GM18907 (cell line): ENCODE data around the gene TMEM130.
"Not testable (repeated sequence)": the region's sequence is repeated elsewhere in the genome, so short reads cannot be mapped to it uniquely, and the experiment has no call there.

ENCODE experiments used
- ATAC-seq: cut with Tn5 transposase; IDR thresholded peaks from one replicate; pipeline ENCODE4 v1.9.1; 2021; ENCODE audit warnings: mild to moderate bottlenecking, moderate library complexity; ENCODE audit not compliant: unreplicated experiment

TMEM130 gene

DNA sequence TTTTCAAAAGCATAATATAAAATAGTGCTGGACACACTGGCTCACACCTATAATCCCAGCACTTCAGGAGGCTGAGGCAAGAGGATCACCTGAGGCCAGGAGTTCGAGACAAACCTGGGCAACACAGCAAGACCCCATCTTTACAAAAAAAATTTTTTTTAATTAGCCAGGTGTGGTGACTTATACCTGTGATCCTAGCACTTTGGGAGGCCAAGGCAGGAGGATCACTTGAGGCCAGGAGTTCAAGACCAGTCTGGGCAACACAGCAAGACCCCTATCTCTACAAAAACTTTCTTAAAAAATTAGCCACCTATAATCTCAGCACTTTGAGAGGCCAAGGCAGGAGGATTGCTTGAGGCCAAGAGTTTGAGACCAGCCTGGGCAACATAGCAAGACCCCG is 27.3 kb downstream of the TMEM130 start:
- ATAC-seq = not testable (repeated sequence)

DNA sequence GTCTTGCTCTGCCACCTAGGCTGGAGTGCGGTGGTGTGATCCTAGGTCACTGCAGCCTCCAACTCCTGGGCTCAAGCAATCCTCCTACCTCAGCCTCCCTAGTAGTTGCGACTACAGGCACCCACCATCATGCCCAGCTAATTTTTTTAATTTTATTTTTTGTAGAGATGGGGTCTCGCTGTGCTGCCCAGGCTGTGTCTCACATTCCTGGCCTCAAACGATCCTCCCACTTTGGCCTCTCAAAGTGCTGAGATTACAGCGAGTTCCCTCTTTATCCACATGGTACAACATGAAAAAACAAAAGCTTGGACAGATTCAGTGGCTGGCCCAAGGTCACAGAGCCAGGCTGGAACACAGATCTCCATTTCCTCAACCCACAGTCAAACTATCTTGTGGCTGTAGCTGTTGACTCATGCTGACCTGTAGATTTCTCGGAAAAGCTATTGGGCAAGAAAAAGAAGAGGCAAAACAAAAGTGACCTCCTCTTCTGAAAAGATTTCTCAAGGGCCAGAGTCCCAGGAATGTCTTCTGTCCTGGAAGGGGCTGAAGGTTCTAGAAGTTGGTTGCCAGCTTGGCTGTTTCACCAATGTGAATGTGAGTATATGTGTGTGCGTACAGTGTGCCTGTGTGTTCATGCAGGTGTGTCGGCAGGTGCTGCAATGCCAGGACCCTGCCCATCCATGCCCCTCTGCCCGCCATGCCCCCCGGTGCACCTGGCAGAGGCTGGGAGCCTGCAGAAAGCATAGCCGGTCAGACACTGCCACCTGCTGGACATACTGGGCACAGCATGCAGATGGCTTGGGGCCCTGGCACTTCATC is 28.4 kb downstream of the TMEM130 start:
- no peak for ATAC-seq

DNA sequence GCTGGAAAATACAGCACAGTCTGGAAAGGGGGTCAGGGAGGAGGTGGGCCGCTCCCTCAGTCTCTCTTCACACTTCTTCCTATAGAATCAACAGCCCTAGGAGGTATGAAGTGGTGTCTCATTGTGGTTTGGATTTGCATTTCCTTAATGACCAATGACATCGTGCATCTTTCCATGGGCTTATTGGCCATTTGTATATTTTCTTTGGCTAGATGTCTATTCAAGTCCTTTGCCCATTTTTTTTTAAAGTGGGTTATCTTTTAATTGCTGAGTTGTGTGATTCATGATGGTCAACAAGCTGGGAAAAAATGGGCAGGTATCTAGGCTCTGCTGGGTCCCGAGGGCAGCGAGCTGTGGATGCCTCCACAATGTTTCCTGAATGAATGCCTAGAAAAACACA is 29.1 kb downstream of the TMEM130 start:
- ATAC-seq = no peak

DNA sequence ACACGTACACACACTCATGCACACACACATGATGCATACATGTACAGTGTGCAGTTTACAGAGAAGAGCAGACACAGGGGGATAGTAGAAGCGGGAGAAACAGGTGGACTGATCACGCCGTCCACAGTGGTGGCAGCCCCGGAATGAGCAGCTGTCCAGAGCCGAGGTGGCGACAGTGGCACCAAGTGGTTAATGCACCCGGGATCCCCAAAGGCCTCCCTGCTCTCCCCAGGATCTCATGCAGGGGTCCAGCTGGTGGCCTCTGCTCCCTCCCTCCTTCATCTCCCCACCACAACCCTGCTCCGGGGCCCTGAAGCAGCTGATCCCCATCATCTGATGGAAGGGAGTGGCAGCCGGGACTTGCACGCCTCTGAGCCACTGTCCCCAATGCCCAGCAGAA is 29.7 kb downstream of the TMEM130 start:
- no peak for ATAC-seq

DNA sequence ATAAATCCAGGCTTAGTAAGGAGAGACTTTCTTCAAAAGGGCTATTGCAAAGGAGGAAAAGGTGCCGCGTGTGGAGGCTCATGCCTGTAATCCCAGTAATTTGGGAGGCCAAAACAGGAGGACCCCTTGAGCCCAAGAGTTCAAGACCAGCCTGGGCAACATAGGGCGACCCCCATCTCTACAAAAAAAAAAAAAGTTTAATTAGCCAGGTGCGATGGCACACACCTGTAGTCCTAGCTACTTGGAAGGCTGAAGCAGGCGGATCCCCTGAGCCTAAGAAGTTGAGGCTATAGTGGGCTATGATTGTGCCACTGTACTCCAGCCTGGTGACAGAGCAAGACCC is 32.2 kb downstream of the TMEM130 start:
- ATAC-seq = no peak

DNA sequence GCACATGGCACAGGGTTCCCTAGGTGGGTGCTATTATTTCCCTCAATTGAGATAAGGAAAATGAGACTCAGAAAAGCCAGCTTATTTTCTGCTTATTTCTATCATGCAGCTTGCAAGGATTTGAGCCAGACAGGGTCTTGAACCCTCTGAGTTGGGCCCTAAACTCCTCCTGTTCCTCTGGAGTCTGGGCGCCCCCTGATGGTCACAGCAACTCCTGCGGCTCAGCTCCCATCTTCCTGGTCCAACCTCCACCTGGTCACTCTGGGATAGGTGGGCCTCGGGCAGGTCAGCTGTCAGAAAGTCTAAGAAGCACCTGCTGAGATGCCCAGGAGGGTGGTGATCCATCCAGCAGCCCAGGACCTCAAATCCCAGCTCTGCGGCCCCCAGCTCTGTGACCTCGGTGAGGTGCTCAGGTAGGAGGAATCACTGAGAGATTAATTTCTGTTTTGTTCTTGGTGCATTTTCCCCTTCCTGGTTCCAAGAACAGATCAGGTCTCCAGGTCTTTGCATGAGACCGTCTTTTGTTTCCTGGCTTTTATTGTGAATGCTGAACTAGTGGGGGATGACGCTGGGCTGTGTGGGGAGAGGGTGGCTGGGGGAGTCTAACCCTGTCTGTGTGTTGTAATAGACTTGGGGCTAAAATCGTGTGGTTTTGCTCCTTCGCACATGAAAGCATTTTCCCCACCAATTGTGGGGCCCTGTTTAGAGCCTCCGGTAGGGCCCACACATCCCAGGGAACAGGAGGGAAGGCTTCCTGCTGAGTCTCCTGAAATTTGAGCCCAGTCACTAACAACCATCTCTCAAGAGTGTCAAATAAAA is 32.8 kb downstream of the TMEM130 start:
- no peak for ATAC-seq

DNA sequence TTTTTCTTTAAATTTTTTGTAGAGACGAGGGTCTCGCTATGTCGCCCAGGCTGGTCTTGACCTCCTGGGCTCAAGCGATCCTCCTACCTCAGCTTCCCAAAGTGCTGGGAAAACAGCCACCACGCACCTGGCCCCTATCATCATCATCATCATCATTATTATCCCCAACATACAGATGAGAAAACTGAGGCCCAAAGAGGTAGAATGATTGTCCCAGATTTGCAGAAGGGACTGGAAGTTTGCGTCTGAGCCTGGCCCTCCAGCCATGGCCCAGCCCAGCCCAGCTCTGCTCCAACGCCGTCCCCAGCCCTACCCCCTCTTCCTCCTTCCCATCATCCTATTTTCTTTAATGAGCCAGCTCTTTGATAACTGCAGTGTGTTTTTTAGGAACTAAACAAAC is 34.9 kb downstream of the TMEM130 start:
- no peak for ATAC-seq

DNA sequence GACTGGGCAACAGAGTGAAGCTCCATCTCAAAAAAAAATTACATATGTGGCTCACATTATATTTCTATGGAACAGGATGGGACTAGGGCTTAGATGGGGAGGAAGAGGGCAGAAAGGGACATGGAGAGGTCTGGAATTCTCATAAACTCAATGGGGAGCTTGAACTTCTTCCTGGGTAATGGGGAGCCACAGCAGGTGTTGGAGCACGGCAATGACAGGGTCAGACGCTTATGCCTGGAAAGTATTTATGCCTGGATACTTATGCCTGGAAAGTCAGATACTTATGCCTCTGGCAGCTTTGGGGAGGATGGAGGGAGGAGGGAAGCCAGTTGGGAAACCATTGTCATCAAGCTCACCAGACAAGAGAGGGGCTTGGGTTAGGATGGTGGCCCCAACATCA is 36.8 kb downstream of the TMEM130 start:
- no peak for ATAC-seq

DNA sequence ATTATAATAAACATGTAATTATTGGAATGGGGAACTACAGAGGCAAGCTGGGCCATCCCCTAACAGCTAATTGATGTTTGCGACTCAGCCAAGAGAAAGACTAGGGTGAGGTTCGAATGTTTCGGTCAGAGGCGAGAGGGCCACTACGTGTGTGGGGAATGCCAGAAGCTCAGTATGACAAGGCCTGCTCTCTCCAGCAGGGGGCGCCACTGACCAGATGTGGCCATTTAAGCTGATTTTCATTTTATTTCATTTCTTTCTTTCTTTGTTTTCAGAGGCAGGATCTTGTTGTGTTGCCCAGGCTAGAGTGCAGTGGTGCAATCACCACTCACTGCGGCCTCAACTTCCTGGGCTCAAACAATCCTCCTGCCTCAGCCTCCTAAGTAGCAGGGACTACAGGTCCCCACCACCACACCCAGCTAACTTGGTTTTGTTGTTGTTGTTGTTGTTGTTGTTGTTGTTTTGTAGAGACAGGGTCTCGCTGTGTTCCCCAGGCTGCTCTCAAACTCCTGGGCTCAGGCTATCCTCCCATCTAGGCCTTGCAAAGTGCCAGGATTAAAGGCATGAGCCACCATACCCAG is 38.1 kb downstream of the TMEM130 start:
- ATAC-seq = no peak

DNA sequence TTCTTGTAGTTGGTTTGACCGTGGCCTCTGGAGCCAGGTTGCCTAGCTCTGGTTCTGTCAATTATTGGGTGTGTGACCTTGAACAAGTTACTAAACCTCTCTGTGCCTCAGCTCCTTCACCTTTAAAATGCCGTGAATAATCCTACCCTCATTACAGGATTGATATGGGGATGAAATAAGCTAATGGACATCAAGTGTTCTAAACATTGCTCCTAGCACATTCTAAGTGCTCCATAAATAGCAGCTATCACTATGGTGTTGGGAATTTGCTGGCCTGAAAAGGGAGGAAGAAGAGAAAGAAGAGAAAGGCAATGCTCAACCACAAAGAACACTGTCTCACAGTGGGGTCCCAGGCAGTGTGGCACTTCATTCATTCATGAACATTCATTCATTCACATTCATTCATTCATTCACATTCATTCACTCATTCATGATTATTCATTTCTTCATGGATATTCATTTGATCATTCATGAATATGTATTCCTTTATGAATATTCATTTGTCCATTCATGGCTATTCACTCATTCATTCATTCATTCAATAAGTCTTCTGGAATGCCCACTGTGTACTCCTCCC is 38.8 kb downstream of the TMEM130 start:
- no peak for ATAC-seq

DNA sequence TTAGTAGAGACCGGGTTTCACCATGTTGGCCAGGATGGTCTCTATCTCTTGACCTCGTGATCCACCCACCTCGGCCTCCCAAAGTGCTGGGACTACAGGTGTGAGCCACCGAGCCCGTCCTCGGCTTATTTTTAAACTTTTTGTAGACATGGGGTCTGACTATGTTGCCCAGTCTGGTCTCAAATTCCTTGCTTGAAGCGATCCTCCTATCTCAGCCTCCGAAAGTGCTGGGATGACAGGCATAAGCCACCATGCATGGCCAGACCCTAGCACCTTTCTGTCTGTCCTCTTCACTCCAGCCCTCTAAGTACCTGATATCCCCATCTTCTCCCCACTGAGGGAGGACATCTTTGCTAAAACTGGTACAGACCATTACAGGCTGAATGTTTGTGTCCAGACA is 41.4 kb downstream of the TMEM130 start:
- ATAC-seq = no peak

DNA sequence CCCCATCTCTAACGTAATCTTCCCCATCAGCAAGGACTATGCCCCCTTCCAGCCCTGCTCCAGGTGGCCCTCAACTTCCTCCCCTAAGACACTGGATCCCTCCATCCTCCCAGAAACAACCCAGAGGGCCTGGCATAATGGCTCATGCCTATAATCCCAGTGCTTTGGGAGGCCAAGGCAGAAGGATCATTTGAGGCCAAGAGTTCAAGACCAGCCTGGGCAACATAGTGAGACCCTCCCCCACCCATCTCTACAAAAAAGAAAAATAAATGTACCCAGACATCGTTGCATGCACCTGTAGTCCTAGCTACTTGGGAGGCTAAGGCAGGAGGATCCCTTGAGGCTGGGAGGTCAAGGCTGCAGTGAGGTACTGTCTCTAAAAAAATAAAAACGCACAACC is 42.6 kb downstream of the TMEM130 start:
- no peak for ATAC-seq

DNA sequence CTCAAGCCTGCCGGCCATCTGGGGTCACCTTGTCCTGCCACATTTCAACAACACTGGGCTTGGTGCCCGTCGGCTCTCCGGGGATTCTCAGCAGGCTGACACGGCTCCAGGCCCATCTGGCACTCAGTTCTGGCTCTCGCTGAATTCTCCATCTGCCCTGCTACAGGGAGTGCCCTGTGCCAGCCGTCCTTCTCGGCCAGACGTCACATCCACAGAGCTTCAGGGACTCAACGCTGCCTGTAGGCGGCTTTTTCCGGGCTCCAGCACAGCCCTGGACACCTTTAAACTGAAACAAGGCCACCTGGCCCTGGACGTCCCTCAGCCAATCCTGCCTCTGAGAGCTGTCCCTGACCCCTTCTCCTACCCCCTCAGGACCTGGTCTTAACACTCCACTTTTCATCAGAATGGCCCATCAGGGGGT is 43.0 kb downstream of the TMEM130 start:
- no peak for ATAC-seq

DNA sequence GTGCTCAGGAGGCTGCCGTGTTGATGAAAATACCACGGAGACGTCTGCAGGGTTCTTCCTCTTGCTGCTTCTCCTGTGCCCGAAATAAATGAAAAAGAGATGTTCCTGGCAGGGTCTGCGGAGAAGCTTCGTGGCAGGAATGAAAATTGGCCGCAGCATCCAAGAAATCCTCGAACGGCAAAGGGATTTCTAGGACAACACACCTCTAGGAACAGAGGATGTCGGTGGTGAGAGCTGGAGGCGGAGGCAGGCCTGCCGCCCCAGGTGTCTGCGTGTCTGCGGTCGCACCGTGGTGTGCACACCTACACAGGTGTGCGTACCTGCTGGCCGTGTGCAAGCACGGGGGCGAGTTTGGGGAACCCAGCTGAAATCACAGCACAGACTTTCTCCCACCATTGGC is 43.4 kb downstream of the TMEM130 start:
- ATAC-seq = no peak

DNA sequence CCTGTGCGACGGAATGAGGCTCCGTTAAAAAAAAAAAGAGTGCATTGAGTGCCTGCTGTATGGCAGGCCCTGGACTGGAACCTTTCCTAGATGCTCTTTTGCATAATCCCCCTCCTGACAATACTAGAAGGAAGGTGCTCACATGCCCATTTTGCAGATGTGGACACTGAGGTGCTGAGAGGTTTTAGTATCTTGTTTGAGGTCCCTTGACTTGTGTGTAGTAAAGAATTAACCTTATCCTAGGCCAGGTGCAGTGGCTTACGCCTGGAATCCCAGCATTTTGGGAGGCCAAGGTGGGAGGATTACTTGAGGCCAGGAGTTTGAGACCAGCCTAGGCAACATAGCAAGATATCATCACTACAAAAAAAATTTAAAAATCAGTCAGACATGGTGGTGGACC is 46.6 kb downstream of the TMEM130 start:
- ATAC-seq = no peak

DNA sequence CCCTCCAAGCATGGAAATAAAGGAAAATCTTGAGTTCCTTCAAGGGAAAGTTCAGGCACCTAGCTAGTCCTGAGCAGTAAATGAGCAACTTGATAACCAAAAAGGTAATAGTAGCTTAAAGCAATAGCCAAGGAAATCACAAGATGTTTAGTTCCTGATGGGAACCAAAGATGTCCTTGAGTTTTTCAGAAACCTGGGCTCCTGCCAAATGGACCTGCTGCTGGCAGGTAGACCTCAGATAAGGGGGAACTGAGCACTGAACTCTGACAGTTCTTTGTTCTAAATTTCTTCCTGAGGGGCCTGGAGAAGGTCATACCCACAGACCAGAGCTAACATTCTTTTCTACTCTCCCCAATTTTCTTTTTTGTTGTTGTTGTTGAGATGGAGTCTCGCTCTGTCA is 48.5 kb downstream of the TMEM130 start:
- ATAC-seq = no peak

DNA sequence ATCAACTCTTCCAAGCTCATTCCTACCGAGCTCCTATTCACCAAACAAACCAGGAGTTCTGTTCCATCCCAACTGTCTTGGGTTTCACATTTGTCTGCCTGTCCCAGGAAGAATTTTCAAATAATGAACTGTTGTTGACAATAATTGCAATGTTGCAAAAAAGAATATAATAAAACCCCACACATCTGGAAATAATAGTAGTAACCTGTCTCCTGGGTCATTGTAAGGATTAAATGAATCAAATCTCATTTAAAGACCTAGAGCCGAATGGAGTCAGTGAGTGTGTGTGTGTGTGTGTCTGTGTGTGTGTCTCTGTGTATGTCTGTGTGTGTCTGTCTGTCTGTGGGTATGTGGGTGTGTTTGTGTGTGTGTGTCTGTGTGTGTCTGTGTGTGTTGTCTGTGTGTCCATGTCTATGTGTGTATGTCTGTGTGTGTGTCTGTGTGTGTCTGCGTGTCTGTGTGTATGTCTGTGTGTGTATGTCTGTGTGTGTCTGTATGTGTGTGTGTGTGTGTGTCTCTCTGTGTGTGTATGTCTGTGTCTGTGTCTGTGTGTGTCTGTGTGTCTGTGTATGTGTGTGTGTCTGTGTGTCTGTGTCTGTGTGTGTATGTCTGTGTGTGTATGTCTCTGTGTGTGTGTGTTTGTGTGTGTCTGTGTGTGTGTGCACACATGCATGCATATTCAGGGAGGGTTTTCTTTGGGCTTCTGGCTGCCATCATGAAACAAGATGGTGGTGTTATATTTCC is 52.7 kb downstream of the TMEM130 start:
- ATAC-seq = no peak

DNA sequence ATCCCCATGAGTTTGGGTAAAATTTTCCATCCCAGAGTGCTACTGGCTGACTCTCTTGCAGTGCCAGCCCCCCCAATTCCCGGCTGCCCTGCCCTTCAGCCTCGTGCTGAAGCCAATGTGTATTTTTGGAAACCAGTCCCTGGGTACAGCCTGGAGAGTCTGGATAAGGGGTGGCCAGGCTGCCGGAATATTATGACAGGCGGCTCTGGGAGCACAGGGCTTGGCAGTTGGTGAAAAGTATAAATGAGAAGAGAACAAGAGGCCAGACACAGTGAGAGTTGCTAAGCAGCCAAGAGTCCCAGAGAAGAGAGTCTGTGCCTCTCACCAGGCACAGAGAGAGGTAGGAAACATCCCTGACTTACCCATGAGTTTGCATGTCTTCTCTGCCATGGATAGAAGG is 53.6 kb downstream of the TMEM130 start:
- no peak for ATAC-seq

DNA sequence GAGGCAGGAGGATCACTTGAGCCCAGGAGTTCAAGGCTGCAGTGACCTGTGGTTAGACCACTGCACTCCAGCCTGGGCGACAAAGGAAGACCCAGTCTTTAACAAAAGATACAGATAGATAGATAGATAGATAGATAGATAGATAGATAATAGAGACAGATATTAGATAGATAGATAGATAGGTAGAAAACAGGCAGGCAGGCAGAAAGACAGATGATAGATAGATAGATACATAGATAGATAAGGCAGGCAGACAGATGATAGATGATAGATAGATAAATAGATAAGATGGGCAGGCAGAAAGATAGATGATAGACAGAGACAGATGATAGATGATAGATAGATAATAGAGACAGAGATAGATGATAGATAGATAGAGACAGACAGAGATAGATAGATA is 54.5 kb downstream of the TMEM130 start:
- ATAC-seq = no peak

DNA sequence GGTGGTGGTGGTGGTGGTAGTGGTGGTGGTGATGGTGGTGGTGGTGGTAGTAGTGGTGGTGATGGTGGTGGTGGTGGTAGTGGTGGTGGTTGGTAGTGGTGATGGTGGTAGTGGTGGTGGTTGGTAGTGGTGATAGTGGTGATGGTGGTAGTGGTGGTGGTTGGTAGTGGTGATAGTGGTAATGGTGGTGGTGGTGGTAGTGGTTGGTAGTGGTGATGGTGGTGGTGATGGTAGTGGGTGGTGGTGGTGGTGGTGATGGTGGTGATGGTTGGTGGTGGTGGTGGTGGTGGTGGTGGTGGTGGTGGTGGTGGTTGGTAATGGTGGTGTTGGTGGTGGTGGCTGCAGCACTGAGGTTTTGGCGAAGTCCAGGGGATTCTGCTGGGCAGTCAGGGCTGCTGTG is 58.5 kb downstream of the TMEM130 start:
- ATAC-seq = no peak
